GM18868 (cell line): ENCODE results near the gene TADA2A.
"Not testable (repeated sequence)": the region's sequence is repeated elsewhere in the genome, so short reads cannot be mapped to it uniquely, and the experiment has no call there.

Source experiments
- ATAC-seq: cut with Tn5 transposase; IDR thresholded peaks from one replicate; pipeline ENCODE4 v1.9.1; 2021; ENCODE audit warnings: mild to moderate bottlenecking, moderate library complexity; ENCODE audit not compliant: unreplicated experiment

Gene TADA2A

GRCh38 chr17:37399265-37399803 is 7.4 kb upstream of the TADA2A start:
- ATAC-seq = no peak

- ATAC-seq = no peak
Measured at GRCh38 chr17:37400505-37400904, 6.2 kb upstream of the TADA2A start.

DNA sequence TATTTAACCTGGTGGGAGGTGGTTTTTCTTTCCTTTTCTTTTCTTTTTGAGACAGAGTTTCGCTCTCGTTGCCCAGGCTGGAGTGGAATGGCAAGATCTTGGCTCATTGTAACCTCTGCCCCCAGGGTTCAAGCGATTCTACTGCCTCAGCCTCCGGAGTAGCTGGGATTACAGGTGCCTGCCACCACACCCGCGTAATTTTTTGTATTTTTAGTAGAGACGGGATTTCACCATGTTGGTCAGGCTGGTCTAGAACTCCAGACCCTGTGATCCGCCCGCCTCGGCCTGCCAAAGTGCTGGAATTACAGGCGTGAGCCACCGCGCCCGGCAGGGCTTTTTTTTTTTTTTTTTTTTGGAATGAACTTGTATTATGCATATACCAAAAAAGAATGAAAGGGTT is 1.2 kb upstream of the TADA2A start:
- ATAC-seq = not testable (repeated sequence)

DNA sequence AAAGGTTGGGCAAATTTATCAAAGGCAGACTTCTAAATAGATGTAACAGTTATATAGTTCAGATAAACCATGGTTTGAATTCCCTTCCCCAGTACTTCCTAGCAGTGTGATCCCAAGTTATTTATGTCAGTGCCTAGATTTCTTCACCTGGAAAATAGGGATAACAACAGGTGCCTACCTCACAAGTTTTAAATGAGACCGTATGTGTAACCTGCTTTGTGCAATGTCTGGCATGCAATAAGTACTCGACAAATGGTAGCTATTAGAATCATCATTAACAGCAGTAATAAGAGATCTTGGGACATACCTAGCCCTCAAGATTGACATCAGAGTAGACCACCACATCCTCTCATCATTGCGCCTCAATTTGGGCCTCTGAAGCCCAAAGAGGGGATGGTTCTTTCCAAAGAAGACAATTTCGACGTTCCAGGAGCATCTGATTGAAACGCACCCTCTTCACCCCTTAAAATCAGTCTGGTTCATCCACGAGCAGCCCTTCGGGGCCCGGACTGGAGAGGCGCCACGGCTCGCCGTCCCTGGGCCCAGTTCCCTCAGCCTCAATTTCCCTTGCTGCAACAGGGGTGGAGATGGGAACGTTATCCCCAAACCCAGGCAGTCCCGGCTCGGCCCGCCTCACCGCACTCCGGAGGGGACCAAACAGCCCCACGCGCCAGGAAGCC is 591 bp upstream of the TADA2A start:
- peak; percentile 37 for ATAC-seq

DNA sequence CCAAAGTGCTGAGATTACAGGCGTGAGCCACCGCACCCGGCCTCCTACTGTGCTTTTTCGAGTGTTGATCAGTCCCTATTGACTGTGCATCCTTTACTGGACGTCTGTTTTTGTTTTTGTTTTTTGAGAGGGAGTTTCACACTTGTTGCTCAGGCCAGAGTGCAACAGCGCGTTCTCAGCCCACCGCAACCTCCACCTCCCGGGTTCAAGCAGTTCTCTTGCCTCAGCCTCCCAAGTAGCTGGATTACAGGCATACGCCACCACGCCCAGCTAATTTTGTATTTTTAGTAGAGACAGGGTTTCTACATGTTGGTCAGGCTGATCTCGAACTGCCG is 1.4 kb downstream of the TADA2A start:
- not testable (repeated sequence) for ATAC-seq

DNA sequence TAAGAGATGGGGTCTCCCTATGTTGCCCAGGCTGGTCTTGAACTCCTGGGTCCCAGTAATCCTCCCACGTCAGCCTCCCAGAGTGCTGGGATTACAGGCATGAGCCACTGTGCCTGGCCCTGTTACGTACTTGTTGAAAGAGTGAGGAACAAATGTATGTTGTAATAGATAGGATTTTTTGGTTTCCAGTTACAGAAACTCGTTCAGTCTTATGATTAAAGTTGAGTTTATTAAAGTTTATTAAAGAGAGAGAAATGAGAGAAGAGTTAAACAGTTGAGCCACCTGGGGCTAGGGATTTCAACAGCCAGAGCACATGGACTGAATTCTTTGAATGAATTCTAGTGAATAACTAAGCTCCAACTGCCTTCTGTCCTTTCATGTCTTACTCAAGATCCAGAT is 3.7 kb downstream of the TADA2A start:
- no peak for ATAC-seq

DNA sequence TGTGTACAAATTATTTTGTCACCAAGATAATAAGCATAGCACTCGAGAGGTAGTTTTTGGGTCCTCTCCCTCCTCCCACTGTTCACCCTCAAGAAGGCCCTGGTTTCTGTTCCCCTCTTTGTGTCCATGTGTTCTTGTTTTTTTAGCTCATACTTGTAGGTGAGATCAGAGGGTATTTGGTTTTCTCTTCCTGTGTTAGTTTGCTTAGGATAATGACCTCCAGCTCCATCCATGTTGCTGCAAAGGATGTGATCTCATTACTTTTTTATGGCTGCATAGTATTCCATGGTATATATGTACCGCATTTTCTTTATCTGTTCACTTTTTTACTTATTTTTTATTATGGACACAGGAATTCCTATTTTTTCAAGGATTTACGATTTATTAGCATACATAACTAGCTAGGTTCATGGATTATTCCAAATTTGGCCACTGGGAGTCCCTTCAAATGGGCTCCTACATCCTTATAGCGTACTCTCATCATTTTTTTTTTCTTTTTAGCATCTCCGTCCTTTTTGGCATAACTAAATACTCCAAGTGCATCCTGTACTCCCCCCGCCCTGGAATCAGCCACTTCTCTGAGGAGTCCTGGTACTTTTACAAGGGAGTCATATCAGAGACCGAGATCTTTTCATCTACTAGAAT is 7.3 kb downstream of the TADA2A start:
- no peak for ATAC-seq

DNA sequence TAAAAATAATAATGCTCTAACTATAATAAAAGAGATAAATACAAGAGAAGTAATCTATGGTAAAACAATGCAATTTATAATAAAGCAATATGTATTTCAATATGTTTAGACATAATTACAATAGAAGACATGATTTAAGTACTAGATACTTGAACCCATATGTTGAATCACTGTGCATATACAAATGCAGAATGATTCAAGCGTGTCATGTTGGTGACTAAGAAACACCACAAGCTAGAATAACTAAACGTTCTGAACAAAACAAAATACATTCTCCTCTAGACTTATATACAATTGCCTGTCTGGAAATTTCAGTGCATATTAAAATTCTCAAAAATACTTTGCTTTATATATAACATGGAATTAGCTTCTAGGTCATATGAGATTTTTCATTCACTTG is 11.2 kb downstream of the TADA2A start:
- no peak for ATAC-seq

DNA sequence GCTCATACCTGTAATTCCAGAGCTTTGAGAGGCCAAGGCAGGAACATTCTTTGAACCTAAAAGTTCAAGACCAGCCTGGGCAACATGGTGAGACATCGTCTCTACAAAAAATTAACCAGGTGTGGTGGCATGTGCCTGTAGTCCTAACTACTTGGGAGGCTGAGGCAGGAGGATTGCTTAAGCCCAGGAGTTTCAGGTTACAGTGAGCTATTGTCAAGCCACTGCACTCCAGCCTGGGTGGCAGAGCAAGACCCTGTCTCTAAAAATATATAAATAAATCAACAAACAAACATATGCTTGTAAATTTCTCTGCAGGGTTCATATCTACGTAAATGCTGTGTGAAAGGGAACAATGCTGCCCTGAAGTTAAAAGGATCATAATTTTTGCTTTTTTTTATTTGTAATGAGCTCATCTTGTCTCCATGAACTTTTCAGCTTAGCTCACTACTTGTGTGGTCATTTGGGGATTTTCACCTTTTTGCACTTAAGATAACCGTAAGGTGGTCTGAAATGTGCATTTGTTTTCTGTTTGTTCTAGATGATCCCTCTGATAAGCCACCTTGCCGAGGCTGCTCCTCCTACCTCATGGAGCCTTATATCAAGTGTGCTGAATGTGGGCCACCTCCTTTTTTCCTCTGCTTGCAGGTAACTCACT is 16.4 kb downstream of the TADA2A start:
- no peak for ATAC-seq

DNA sequence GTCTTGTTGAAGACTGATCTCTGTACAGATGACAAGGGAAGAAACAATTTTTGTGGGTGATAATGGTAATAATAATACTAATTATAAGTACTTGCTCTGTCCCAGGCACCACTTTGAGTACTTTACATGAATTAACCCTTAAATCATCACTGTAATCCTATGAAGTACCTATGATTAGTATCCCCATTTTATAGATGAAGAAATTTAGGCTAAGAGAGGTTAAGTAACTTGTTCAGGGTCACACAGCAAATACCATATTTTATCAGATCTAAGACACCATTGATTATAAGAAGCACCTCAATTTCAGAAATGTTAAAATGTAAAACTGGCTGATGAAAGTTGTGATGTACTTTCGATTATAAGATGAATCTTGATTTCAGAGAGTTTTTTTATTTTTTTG is 18.6 kb downstream of the TADA2A start:
- ATAC-seq = no peak

- ATAC-seq = no peak
Measured at GRCh38 chr17:37429039-37429438, 22.4 kb downstream of the TADA2A start.

DNA sequence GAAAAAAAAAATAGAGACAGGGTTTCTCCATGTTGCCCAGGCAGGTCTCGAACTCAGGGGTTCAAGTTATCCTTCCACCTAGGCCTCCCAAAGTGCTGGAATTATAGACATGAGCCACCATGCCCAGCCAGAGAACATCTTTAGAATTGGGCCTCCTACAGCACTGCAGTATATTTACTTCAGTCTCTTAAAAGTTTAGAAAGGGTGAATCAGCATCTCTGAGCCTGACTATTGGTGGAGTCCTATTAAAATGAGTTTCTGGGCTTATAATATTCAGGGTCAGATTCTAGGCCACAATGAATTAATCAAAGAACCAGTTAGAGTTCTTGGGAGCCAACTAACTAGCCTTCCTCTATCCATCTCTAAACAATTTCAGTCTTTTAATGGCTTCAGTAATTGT is 22.8 kb downstream of the TADA2A start:
- ATAC-seq = no peak

DNA sequence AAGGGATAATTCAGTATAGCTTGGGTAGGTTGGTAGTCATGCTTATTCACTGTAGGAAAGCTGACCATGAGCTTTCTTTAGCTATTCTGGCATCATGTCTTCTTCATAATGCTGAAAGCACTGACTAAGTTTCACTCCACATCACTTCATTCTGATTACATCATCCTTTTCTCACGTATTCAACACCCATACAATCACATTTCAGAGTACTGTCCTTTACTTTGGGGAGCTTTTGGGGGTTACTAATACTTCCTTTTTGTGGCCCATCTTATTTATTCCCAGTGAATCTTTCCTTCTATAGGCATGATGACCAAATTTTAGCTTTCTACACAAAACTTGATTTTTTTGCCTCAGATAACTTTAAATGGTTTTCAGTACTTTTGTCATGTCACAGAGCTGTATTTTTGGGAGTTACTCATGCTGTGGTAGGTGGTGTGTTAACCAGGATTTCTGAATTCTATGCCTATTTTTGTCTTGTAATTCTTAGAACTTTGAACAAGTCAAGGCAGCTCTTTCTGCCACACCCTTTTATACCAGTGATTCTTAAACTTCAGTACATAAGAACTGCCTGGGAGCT is 23.5 kb downstream of the TADA2A start:
- no peak for ATAC-seq

GRCh38 chr17:37432671-37433070 is 26.0 kb downstream of the TADA2A start:
- ATAC-seq = no peak

DNA sequence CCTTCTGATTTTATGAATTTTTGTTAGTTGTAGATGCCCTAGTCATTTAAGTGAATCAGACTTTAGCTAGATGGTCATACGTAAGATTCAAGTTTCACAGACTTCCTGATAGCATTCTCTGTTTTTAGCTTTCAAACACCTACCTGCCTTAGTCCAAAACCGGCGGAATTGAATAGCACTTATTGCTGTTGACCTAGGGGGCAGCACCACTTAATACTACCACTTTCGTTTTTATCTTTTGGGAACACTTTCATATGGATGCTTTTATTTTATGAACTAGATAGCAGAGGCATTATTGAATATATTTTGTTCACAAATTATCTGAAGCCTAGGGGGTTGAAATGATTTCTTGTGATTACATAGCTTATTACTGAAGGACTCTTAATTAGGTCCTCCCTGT is 31.5 kb downstream of the TADA2A start:
- ATAC-seq = no peak

DNA sequence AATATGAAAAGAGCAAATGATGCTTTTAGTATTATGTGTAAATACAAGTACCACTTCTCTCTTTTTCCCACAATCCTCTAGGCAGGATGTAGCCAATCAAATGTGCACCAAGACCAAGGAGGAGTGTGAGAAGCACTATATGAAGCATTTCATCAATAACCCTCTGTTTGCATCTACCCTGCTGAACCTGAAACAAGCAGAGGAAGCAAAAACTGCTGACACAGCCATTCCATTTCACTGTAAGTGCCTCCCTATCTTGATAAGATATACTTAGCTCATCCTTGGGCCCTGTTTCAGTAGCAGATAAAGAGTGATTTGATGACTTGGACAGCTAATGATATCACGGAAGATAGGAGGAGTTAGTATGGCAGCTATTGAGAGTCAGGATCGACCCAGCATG is 33.7 kb downstream of the TADA2A start:
- ATAC-seq = no peak

DNA sequence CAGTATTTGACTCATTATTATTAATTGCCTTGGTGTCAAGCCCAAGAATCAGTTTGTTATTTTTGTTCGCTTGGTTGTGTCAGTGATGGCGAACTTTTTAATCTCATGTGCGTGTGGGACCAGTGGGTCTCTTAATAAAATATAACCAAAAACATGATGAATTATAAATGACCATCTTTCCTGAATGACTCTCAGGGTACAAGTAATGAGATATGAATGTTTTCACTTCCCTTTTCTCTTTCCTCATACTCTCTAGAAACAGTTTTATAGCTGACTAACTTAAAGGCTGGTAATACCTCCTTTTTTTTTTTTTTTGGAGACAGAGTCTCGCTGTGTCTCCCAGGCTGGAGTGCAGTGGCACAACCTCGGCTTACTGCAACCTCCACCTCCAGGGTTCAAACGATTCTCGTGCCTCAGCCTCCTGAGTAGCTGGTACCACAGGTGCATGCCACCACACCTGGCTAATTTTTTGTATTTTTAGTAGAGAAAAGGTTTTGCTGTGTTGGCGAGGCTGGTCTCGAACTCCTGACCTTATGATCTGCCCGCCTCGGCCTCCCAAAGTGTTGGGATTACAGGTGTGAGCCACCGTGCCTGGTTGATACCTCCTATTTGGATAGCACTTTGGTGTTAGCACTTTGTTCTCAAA is 34.8 kb downstream of the TADA2A start:
- not testable (repeated sequence) for ATAC-seq

DNA sequence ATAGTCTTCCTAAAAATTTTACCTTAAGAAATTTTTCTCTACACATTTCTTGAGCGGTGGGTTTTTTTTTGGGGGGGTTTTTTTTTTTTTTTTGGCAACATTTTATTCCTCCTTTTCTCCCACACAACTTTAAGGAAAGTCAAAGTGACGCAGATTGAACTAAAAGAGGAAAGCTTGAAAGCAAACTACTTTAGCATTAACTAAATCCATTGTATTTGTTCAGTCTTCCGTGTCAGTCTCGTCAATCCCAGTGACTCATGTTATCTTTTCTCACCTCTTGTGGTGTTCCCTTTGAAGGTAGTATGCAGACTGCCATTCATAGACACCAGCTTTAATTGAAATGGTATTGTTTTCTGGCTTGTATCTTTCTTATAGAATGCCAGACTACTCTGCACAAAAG is 39.3 kb downstream of the TADA2A start:
- no peak for ATAC-seq

DNA sequence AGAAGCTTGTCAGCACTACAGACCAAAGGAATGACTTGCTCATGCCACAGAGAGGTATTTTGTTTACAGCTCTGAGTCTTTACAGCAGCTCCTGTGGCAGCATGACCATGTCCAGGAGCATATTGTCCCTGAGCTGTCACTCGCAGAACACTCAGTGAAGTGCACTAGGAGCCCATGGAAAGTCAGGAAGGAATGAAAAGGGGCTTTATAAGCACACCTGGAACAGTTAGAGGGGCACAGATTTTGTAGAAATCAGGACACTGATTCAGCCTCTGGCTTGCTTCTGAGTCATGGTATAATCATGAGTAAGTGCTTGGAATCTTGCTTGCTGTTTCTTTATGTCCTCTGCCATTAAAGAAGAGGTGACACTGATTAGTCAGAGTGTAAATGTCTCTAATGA is 41.0 kb downstream of the TADA2A start:
- ATAC-seq = no peak

- no peak for ATAC-seq
Measured at GRCh38 chr17:37450112-37450511, 43.4 kb downstream of the TADA2A start.

- not testable (repeated sequence) for ATAC-seq
Measured at GRCh38 chr17:37457801-37458200, 51.1 kb downstream of the TADA2A start.
